IPS-18a (cell line): ENCODE data around the gene GALNT2.

Experiments used
- H3K27ac ChIP-seq: one replicate; pipeline ENCODE4 v1.5.1; 2013; ENCODE audit warnings: low read length
- H3K27me3 ChIP-seq: one replicate; pipeline ENCODE4 v1.6.1; 2013; ENCODE audit warnings: mild to moderate bottlenecking, low read length; ENCODE audit not compliant: control insufficient read depth, insufficient read depth
- H3K36me3 ChIP-seq: one replicate; pipeline ENCODE4 v1.6.1; 2013; ENCODE audit warnings: low read depth, low read length; ENCODE audit not compliant: control insufficient read depth
- H3K4me1 ChIP-seq: one replicate; pipeline ENCODE4 v1.6.1; 2013; ENCODE audit warnings: low read depth, low read length; ENCODE audit not compliant: control insufficient read depth
- H3K4me3 ChIP-seq: one replicate; pipeline ENCODE4 v1.5.1; 2013; ENCODE audit warnings: low read length
- H3K9ac ChIP-seq: one replicate; pipeline ENCODE4 v1.6.1; 2013; ENCODE audit warnings: mild to moderate bottlenecking, low read length, moderate library complexity
- H3K9me3 ChIP-seq: one replicate; pipeline ENCODE4 v1.6.1; 2013; ENCODE audit warnings: low read depth, low read length; ENCODE audit not compliant: control insufficient read depth

GALNT2 gene

GRCh38 chr1:230121950-230122349 lies 54.9 kb downstream of the GALNT2 start:
- no peak overlapping the region for H3K27ac ChIP-seq

GRCh38 chr1:230122366-230123279 lies 55.6 kb downstream of the GALNT2 start:
- peaks cover 14% of the 10 kb centered on the region for H3K4me1 ChIP-seq
- H3K4me3 ChIP-seq: no peak overlapping the region
- no peak overlapping the region for H3K27ac ChIP-seq

More at GRCh38 chr1:230121950-230122349, 54.9 kb downstream of the GALNT2 start:
- H3K9ac ChIP-seq: no peak overlapping the region
- no peaks in the 10 kb centered on the region for H3K9me3 ChIP-seq
- no peaks in the 10 kb centered on the region for H3K27me3 ChIP-seq
- H3K36me3 ChIP-seq: no peaks in the 10 kb centered on the region
- H3K4me3 ChIP-seq: no peak overlapping the region
- H3K4me1 ChIP-seq: peaks cover 13% of the 10 kb centered on the region

DNA sequence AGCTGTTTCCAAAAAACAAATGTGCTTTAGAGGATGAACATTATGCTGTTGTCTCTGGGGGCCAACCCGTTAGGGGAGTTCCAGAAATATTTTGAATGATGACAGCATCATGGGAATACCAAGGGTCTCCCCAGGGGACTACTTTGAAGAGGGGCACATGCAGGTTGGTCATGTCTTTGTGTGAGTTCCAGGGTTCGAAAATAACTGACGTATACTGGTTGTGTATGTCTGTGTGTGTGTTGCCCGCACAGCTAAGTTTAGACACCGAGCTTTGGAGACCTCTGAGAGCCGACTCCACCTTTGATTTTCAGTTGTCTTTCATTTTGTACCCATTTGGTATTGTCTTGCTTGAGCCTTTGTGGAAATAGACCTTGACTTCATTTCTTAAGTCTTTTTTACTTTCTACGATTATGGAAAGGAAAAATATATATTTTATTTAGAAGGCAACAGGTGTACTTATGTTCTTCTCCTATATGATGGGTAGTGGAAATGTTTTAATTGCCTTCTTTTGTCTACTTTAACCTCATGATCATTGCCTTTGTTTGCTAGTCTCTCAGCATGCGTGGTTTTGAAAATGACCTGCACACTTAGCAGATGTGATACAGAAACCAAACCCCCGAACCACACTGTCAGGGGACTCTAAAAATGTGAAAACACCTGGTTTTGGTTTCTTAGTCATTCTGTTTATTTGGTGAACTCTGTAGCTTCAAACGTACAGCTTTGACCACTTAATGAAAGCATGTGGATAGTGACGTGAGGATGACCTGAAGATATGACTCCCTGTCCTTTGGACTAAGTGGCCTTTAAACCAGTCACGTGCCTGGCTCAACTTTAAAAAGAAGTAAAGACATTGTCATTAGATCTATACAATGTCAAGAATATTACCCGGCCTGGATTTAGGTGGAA lies 56.5 kb downstream of the GALNT2 start:
- Histone ChIP-seq H3K4me3 (no peak overlapping the region), H3K9me3 (no peaks in the 10 kb centered on the region), H3K27ac (no peak overlapping the region), H3K27me3 (no peaks in the 10 kb centered on the region), H3K36me3 (no peaks in the 10 kb centered on the region), H3K9ac (no peak overlapping the region), H3K4me1 (peaks cover 14% of the 10 kb centered on the region)

More at GRCh38 chr1:230122366-230123279, 55.6 kb downstream of the GALNT2 start:
- H3K36me3 ChIP-seq: no peaks in the 10 kb centered on the region
- no peaks in the 10 kb centered on the region for H3K9me3 ChIP-seq
- no peaks in the 10 kb centered on the region for H3K27me3 ChIP-seq
- H3K9ac ChIP-seq: no peak overlapping the region

DNA sequence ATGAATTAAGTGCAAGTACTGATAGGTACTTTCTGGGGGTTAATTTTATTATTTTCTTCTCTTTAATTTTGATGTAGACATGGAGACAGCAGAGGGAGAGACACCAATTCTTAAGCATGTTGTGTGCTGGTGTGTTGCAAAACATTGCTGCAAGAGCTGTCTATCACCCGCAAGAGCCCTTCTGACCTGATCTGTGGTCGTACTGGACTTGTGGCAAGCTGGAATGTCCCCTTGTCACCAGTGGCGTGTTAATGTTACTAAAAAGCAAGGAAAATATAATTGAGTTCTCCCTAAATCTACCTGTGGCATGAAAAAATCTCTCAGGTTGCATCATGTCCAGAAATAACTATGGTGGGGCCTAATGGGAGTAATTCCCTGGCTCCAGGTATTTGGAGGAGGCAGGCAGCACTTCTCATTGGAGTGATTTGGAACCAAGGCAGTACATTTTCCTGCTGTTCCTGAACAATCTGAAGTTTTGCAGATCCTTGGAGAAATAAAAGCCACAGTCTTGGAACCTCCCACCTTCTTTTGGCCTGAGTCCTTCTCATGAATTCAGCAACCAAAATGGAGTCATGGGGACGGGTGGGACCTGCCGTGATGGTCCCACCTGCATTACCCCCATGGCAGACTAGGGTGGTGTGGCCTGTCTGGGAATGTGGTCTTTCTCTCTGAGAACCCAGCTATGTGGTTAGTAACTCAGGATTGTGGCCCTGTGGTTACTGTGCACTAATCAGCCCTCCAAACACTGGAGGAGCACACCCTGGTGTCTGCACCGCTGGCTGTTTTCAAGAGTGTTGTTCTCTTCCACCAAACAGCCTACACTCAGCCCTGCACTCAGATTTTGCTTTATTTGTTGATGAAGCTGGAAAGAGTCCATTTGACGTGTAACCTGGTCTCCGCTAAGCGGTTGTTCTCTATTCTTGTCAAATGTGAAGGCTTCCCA lies 57.4 kb downstream of the GALNT2 start:
- Histone ChIP-seq H3K9ac (no peak overlapping the region), H3K4me1 (peaks cover 13% of the 10 kb centered on the region), H3K4me3 (no peak overlapping the region), H3K27me3 (no peaks in the 10 kb centered on the region), H3K36me3 (no peaks in the 10 kb centered on the region), H3K9me3 (no peaks in the 10 kb centered on the region), H3K27ac (no peak overlapping the region)

- Histone ChIP-seq H3K9ac (no peak overlapping the region), H3K36me3 (no peaks in the 10 kb centered on the region)
These were observed 58.1 kb downstream of the GALNT2 start for GRCh38 chr1:230125141-230125540.

DNA sequence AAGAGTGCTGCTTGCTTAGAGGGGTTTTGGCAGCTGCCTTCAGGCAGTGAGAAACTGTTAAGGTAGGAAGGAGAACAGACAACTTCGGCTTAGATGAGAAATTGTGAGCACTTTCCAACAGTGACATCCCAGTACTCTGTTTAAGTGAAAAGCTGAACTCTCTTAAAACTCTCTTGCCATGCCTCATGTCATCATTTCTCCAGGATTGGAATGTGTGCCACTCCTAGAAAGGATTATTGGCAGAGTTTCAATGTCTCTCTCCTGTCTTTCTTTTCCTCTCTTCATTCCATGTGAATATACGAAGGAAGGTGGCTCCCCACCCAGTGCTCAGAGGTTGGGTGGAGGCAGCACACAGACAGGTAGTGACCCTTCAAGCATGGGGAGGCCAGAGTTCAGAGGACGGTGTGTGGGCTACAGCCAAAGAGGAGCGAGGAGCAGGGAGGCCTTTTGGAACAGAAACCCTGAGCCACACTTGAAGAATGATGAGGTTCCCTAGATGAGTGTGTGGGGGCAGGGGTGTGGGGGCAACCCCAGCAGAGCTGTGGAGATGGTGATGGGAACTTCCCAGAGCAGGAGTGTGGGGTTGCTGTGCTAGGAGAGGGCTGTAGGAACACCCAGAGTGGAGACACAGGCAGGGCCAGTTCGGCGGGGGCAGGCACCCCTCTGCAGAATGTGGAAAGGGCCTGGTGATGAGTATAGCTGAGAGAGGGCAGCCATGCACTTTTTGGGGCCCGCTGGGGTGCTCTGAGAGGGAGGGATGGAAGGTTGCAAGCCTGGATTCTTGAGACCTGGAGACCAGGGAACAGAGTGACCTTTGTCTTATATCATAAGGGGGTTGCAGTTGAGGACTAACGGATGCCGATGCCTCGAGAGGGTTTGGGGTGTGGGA lies 58.8 kb downstream of the GALNT2 start:
- peaks cover 11% of the 10 kb centered on the region for H3K4me1 ChIP-seq
- H3K36me3 ChIP-seq: no peaks in the 10 kb centered on the region
- H3K27me3 ChIP-seq: no peaks in the 10 kb centered on the region
- no peak overlapping the region for H3K9ac ChIP-seq
- no peak overlapping the region for H3K4me3 ChIP-seq
- H3K27ac ChIP-seq: no peak overlapping the region
- H3K9me3 ChIP-seq: no peaks in the 10 kb centered on the region

More at GRCh38 chr1:230125141-230125540, 58.1 kb downstream of the GALNT2 start:
- no peak overlapping the region for H3K4me3 ChIP-seq
- peaks cover 11% of the 10 kb centered on the region for H3K4me1 ChIP-seq
- H3K9me3 ChIP-seq: no peaks in the 10 kb centered on the region
- H3K27me3 ChIP-seq: no peaks in the 10 kb centered on the region
- H3K27ac ChIP-seq: no peak overlapping the region

DNA sequence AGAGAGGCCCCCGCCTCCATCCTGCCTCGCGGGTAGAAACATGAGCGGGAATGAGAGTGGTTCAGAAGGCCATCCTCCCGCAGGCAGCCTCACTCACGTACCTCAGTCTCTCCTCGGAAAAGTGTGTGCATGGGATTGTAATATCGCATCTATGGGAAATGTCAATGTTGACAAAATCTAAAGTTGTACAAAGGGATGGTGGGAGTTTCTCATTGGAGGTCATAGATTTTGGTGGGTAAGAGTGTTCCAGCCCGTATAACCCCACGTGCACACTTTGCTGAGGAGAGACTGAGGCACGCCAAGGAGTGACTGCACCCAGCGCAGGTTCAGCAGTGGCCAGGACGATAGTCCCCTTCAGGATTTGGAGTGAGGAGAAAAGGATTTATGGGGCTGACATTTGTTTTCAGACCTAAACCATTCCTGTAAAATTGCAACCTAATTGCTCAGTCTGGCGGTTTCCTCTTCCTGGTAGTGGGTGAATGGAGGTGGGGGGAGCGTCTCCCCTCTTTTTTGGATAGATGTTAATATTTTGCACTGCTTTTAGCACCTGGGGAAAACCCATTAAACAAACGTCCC lies 59.6 kb downstream of the GALNT2 start:
- Histone ChIP-seq H3K9ac (no peak overlapping the region), H3K4me3 (no peak overlapping the region), H3K27me3 (no peaks in the 10 kb centered on the region), H3K9me3 (no peaks in the 10 kb centered on the region), H3K4me1 (peaks cover 11% of the 10 kb centered on the region), H3K36me3 (no peaks in the 10 kb centered on the region), H3K27ac (no peak overlapping the region)

GRCh38 chr1:230127105-230128054 lies 60.3 kb downstream of the GALNT2 start:
- no peak overlapping the region for H3K4me3 ChIP-seq
- no peak overlapping the region for H3K27ac ChIP-seq

GRCh38 chr1:230128569-230129285 lies 61.7 kb downstream of the GALNT2 start:
- Histone ChIP-seq H3K27ac (no peak overlapping the region), H3K36me3 (no peaks in the 10 kb centered on the region), H3K4me1 (peaks cover 11% of the 10 kb centered on the region), H3K27me3 (no peaks in the 10 kb centered on the region), H3K4me3 (no peak overlapping the region), H3K9me3 (no peaks in the 10 kb centered on the region), H3K9ac (no peak overlapping the region)

More at GRCh38 chr1:230127105-230128054, 60.3 kb downstream of the GALNT2 start:
- Histone ChIP-seq H3K36me3 (no peaks in the 10 kb centered on the region), H3K9me3 (no peaks in the 10 kb centered on the region), H3K9ac (no peak overlapping the region), H3K27me3 (no peaks in the 10 kb centered on the region), H3K4me1 (peaks cover 11% of the 10 kb centered on the region)
